Hematopoietic multipotent progenitor cell treated with erythropoietin and hydrocortisone succinate and interleukin-3 and kit ligand, for 4 days (in vitro differentiated cells): ENCODE measurements around the gene ORAI3.

Source experiments
- DNase-seq: peaks from one replicate; pipeline ENCODE4 v3.0.0-alpha.2; 2015

Gene ORAI3

DNA sequence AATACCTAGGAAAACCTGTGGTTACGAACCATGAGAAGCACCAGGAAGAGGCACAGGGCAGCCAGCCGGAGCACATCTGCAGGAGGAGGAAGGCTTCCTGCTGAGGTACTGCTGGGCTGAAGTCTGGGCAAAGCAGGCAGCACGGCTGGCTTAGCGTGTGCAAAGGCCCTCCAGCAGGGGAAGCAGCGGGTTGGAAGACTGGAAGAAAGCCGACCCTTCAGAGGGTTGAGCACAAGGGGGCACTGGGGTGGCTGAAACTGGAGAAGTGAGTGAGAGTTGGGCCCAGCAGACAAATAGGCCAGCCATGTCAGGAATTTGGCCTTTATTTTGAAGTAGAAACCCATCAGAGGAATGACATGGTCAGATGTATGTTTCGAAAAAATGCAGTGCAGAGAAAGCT is 24.0 kb downstream of the ORAI3 start:
- DNase-seq, result peak; percentile 72

DNA sequence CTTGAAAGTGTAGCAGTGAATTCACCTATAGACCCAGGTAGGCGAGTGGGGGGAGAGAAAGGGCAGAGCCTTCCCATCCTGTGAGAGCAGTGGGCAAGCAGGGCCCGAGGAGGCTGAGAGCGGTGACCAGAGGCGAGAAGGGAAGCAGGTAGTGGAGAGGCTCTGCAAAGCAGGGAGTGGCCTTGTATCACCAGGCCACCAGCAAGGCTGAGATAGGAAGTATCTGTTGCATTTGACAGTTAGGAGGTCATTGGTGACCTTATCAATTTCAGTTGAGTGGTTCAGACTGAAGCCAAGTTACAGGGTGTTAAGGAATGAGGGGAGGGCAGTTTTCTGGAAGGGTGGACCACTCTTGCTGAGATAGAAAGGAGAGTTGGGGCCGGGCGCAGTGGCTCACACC is 25.5 kb downstream of the ORAI3 start:
- DNase-seq, result peak; percentile 70

DNA sequence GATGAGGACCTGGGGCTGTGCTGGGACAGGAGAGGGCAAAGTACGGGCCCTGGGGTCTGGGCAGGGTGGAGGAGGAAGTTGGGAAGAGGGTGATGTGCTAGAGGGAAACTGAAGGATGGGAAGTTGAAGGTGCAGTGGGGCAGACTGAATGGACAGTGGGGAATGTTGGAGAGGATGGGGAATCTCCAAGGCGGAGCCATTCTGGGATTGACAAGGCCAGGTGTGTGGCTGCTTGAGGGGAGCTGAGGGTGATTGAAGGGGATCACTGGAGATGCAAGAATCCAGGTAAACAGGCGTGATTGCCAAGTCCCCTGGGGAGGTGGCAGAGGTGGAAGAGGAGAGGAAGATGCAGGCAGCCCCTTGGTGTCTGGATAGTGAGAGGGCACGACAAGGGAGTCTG is 27.6 kb downstream of the ORAI3 start:
- no peak for DNase-seq

DNA sequence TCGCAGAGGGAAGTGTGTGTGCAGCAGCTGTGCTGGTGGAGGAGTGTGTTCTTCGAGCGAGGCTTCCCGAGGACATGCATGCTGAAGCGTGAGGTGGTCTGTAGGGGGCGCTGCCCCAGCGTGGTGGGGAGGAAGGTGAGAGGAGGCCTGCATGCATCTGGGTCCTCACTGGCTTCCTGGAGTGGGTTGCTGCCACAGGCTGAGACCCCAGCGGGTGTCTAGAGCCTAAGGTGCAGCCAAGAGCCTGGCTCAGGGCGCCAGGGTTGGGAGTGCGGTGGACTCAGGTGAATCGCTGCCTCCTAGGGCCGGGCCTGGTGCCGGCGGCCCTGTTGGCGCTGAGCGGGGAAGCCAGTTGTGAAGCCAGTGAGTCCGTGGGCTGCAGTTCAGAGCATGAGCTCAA is 28.6 kb downstream of the ORAI3 start:
- peak; percentile 56 for DNase-seq

DNA sequence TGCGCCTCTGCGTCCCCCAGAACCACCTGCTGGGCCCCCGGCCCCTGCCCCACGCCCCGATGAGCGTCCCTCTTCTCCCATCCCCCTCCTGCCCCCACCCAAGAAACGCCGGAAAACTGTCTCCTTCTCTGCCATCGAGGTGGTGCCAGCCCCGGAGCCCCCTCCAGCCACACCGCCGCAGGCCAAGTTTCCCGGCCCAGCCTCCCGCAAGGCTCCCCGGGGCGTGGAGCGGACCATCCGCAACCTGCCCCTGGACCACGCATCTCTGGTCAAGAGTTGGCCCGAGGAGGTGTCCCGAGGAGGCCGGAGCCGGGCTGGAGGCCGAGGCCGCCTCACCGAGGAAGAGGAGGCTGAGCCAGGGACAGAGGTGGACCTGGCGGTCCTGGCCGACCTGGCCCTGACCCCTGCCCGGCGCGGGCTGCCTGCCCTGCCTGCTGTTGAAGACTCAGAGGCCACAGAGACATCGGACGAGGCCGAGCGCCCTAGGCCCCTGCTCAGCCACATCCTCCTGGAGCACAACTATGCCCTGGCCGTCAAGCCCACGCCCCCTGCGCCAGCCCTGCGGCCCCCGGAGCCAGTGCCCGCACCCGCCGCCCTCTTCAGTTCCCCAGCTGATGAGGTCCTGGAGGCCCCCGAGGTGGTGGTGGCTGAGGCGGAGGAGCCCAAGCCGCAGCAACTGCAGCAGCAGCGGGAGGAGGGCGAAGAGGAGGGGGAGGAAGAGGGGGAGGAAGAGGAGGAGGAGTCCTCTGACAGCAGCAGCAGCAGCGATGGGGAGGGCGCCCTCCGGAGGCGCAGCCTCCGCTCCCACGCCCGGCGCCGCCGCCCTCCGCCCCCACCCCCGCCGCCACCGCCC is 30.5 kb downstream of the ORAI3 start:
- DNase-seq, result no peak

DNA sequence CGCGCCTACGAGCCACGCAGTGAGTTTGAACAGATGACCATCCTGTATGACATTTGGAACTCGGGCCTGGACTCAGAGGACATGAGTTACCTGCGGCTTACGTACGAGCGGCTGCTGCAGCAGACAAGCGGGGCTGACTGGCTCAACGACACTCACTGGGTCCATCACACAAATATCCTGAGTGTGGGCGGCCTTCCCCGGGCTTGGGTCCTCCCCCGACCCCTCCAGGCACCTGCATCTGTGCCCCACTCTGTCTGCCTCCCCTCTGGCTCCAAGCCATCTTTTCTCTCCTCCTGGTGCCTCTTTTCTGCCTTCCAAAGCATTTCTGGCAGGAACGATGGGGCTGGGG is 31.1 kb downstream of the ORAI3 start:
- DNase-seq, result no peak

DNA sequence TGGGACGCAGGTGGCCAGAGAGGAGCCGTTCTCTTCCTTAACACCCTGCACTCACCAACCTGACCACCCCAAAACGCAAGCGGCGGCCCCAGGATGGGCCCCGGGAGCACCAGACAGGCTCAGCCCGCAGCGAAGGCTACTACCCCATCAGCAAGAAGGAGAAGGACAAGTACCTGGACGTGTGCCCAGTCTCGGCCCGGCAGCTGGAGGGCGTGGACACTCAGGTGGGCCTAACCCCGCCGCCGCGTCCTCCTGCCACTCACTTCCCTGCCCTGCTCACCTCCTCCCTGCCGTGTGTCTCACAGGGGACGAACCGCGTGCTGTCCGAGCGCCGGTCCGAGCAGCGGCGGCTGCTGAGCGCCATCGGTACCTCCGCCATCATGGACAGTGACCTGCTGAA is 31.6 kb downstream of the ORAI3 start:
- no peak for DNase-seq

DNA sequence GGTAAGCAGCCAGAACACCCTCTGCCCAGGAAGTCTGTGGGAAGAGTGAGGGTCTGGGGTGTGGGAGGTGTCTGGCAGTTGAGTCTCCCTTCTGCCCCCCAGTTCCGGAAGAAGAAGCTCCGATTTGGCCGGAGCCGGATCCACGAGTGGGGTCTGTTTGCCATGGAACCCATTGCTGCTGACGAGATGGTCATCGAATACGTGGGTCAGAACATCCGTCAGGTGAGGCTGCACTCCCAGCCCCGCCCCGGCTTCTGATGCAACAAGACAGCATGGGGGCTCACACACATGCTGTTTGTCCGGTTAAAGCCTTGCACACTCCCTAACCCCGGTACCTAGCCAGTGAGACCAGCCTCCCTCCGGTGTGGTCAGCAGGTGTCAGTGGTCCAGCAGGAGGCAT is 32.1 kb downstream of the ORAI3 start:
- DNase-seq, result no peak

DNA sequence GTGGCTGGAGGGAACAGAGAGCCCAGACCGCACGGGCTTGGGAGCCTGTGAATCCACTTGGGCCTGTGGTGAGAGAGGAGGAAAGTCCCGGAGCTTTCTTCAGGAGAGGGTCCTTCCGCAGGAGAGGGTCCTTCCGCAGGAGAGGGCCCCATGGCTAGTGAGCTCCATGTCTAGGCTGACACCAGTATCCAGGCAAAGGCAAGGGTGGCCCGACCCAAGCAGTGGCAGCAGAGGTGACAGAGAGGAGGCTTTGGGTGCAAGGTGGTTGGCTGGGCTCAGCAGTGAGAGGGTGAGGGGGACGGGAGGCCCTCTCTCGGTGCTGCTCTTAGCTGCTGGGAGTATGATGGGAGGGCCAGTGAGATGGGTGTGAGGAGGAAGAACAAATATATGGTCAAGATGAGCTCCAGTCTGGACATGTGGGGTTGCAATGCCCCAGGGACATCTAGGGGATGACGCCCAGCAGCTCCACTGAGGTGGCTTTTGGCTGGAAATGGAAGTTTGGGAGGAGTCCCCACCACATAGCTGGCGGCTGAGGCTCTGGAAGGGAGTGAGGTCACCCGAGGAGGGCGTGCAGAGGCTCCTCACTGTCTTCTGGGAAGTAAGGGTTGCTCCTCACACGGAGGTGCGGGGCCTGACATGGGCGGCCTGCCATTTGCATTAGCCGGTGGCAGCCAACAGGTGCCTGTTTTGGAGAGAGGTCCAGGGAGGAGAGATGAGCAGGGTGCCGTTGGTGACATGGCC is 33.9 kb downstream of the ORAI3 start:
- DNase-seq, result no peak

DNA sequence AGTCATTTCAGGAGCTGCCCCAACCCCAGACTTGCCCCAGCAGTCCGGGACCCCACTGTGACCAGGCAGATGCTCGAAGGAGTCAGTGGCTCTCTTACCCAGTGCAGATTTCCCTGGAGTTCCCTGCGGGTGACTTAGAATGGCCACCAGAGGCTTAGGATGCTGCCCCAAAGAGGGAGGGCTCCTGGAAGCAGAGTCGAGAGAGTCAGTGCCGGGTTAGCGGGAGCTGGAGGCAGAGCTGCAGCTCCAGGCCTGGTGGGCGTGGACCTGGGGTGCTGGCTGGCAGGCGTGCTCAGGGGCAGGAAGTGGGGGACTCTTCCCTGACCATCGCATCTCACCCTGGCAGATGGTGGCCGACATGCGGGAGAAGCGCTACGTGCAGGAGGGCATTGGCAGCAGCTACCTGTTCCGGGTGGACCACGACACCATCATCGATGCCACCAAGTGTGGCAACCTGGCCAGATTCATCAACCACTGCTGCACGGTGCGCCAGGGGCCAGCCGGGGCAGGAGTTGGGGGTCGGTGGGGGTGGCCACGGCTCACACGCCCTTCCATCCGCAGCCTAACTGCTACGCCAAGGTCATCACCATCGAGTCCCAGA is 34.5 kb downstream of the ORAI3 start:
- no peak for DNase-seq

DNA sequence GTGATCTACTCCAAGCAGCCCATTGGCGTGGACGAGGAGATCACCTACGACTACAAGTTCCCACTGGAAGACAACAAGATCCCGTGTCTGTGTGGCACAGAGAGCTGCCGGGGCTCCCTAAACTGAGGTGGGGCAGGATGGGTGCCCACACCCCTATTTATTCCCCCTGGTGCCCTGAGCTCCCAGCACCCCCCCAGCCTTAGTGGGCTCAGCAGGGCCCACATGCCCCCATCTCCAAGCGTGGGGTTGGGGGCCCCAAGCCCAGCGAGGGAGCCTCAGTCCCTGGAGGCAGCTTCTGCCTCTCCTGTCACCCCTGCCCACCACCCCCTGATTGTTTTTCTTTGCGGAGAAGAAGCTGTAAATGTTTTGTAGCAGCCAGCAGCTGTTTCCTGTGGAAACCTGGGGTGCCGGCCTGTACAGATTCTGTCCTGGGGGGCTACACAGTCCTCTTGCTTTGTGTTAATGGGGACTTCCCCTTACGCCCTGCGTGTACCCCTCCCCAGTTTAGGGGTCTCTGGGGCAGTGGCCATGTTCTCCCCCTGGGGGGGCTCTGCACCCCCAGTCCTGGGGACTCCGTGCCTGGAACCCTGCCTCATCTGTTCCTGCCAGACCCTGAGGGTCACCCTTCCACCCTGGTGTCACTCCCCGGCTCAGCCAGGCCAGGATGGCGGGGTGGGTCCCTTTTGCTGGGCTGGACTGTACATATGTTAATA is 35.2 kb downstream of the ORAI3 start:
- no peak for DNase-seq

DNA sequence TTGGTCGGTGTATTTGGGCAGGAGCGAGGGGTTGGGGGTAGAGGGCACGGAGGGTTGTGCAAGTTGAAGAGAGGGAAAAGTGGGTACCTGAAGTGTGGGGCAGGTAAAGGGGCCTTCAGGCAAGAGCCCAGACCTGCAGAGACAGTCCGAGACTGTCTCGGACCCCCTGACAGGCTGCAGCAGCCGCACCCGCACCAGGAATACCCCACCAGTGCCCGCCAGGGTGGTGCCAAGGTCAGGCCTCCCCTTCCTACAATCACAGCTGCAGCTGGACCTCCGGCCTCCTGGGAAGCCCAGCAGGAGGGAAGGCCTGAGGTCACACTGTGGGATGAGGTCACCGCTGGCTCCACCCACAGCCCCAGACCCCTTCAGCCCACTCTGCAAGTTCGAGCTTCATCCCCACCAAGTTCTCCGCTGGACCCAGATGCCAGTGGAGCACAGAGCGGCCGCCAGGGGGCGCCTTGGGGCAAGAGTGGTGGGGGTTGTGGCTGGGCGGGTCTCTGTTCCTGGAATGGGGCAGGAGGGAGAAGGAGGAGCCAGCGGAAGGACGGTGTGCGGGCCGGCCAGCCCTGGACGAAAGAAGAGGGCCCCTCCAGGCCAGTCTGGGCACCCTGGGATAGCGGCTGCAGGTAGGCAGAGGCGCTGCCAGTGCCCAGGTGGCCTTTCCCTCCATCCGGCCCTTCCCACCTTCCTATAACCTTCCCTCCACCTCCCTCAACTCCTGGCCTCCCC is 36.0 kb downstream of the ORAI3 start, which contains the start of gene HSD3B7:
Gene HSD3B7 (plus strand): TSS at position 539 of the 732 bp plus-strand sequence. CDS start 452 bp downstream, outside the sequence.
- peak; percentile 90 for DNase-seq

DNA sequence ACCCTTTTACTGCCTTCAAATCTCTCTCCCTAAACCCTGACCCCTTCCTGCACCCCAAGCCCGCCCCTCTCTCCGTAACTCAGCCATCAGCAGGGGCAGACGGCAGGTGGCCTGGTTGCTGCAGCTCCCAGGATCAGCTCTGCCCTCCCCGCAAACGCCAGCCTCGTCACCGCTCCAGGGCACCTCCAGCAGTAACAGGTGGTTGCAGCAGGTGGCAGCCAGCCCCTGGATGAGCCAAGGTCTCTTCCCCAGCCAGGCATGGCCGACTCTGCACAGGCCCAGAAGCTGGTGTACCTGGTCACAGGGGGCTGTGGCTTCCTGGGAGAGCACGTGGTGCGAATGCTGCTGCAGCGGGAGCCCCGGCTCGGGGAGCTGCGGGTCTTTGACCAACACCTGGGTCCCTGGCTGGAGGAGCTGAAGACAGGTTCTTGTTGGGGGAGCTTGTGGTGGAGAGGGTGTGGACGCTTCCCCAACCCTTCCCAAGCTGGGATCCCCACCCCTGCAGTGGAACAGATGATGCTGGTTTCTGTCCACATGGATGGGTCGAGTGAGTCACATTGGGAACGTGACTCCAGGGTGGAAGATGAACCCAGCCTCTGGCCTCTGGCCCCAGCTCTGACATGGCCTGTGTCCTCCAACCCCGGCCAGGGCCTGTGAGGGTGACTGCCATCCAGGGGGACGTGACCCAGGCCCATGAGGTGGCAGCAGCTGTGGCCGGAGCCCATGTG is 36.7 kb downstream of the ORAI3 start:
- peak; percentile 39 for DNase-seq

DNA sequence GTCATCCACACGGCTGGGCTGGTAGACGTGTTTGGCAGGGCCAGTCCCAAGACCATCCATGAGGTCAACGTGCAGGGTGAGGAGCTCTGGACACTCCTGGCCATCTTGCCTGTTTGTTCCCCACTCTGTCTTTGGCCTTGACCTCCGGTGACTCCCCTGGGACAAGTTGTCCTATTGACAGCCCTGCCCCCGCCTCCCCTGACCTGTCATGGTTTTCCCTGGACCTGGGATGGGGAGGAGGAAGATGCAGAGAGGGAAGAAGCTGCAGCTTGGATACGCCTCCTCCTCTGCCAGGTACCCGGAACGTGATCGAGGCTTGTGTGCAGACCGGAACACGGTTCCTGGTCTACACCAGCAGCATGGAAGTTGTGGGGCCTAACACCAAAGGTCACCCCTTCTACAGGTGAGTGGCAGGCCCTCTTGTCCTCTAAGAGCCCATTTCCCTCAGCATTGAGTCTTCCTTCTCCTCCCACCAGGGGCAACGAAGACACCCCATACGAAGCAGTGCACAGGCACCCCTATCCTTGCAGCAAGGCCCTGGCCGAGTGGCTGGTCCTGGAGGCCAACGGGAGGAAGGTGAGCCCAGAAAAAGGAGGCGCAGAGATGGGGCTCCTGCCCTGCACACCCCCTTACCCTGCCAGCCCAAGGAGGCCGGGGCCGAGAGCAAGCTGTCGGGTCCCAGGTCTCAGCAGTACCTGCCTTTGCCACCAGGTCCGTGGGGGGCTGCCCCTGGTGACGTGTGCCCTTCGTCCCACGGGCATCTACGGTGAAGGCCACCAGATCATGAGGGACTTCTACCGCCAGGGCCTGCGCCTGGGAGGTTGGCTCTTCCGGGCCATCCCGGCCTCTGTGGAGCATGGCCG is 37.5 kb downstream of the ORAI3 start:
- DNase-seq, result no peak

DNA sequence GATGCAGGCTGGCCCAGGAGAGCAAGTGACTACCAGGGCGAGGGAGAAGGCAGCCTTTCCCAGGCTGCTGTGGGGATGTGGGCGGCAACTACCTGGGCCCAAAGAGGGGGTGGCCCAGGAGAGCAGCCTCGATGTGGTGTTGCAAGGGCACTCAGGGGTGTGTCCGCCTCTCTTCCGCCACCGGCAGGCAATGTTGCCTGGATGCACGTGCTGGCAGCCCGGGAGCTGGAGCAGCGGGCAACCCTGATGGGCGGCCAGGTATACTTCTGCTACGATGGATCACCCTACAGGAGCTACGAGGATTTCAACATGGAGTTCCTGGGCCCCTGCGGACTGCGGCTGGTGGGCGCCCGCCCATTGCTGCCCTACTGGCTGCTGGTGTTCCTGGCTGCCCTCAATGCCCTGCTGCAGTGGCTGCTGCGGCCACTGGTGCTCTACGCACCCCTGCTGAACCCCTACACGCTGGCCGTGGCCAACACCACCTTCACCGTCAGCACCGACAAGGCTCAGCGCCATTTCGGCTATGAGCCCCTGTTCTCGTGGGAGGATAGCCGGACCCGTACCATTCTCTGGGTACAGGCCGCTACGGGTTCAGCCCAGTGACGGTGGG is 38.8 kb downstream of the ORAI3 start:
- DNase-seq, result no peak

DNA sequence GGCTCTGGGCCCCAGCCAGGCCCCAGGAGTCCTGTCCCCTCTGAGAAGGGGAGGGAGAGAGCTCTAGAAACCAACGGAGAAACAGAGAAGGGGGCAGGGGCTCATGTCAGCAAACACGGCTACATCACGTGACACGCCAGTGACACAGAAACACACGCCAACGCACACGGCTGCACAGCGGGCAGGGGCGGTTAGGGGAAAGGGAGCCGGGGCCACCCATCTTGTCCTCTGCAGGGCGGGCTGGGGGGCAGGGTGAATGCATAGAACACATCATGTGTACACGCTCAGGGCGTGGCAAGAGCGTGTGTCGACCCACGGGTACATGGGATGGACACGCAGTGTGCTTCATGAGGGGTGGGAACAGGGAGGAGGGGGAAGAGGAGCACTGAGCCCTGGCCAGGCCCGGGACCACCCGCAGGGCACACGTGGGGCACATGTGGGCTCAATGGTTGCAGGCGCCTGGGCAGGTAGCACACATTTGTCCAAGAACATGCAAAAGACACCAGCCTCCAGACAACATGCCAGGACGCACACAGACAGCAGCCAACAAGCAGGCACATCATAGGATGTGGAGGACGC is 40.7 kb downstream of the ORAI3 start:
- no peak for DNase-seq

DNA sequence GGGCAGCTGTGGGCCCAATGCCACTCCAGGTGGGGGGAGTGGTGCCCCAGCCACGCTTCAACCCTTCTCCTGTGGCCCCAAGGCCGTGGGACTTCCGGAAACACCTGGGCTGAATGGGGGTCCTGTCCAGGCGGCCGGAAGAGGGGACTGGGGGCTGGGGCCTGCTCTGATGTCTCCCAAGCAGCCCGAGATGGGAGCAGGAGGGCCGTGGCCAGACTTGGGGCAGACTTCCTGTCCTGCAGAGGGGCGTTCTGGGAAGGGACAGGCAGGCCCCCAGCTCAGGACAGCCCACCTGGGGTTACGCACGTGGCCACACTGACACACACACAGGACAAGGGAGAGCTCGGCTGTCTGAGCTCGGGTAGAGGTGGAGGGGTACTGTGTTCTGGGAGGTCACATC is 41.2 kb downstream of the ORAI3 start:
- DNase-seq, result no peak

DNA sequence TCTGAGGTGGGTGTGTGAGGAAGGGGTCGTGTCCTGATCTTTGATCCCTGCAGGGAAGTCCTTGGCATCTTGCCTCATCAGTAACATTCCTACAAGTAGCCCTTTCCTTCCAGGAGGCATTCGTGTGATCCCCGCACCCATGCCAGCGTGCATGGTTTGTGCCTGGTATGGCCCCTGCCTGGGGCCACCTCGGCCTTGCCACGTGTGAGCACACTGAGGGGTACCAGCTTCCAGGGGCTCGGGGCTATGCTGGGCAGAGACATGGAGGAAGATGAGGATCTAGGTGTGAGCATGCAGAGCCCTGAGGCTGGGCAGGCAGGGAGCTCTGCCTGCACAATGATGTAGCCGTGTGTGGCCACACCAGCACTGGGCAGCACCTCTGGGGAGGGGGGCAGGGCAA is 42.2 kb downstream of the ORAI3 start:
- no peak for DNase-seq

DNA sequence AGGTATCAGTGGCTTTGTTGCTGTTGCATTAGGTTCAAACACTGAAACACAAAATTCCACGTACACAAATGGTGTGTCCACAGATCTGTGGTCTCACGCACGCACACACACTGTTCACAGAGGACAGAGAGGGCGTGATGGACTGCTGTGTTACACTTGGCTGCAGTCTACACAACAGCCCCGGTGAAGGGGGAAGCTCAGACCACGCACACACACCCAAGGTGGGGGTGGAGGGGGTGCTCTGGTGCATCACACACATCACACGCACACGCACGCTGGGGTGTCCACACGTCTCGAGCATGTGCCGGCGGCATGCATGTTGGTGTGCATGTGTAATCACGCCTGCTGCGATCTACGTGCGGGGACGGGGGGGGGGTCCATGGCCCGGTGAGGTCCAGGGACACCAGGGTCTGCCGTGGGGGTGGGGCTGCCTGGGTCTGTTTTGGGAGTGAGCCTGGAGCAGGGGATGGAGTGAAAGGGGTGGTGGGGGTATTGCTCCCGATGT is 43.5 kb downstream of the ORAI3 start:
- peak; percentile 53 for DNase-seq
